NCI-H524 (cell line): ENCODE measurements around the gene ALB.
"Not testable (repeated sequence)": the region's sequence is repeated elsewhere in the genome, so short reads cannot be mapped to it uniquely, and the experiment has no call there.

ENCODE experiments used
- DNase-seq, 2 experiments: peaks; one replicate each; lab custom pipeline; 2025; lab: John Stamatoyannopoulos, UW

ALB gene

GRCh38 chr4:73404042-73404441, at the start of gene ALB:
TSS of gene ALB (plus strand) at chr4:73404287. CDS start at chr4:73404328, 41 bp downstream.
- no peak for DNase-seq

- DNase-seq, result not testable (repeated sequence)
Observed at GRCh38 chr4:73357174-73357573, 46.9 kb upstream of the ALB start.

- not testable (repeated sequence) for DNase-seq
Observed at GRCh38 chr4:73369506-73370199, 34.4 kb upstream of the ALB start.

- DNase-seq, result no peak
Observed at GRCh38 chr4:73375328-73375741, 28.8 kb upstream of the ALB start.

GRCh38 chr4:73376251-73376650, 27.8 kb upstream of the ALB start:
- no peak for DNase-seq

- no peak for DNase-seq
Observed at GRCh38 chr4:73376976-73377375, 27.1 kb upstream of the ALB start.

GRCh38 chr4:73378887-73379286, 25.2 kb upstream of the ALB start:
- DNase-seq, result no peak

GRCh38 chr4:73379946-73380345, 24.1 kb upstream of the ALB start:
- no peak for DNase-seq

GRCh38 chr4:73381214-73381613, 22.9 kb upstream of the ALB start:
- no peak for DNase-seq

GRCh38 chr4:73383452-73383851, 20.6 kb upstream of the ALB start:
- DNase-seq, result no peak

- no peak for DNase-seq
Observed at GRCh38 chr4:73387552-73387951, 16.5 kb upstream of the ALB start.

GRCh38 chr4:73388887-73389286, 15.2 kb upstream of the ALB start:
- no peak for DNase-seq

GRCh38 chr4:73389663-73390062, 14.4 kb upstream of the ALB start:
- DNase-seq, result not testable (repeated sequence)

- DNase-seq, result no peak
Observed at GRCh38 chr4:73391774-73392173, 12.3 kb upstream of the ALB start.

- DNase-seq, result peak in 1 of 2 experiments; percentile 33
Observed at GRCh38 chr4:73392936-73393335, 11.2 kb upstream of the ALB start.

GRCh38 chr4:73396304-73396703, 7.8 kb upstream of the ALB start:
- no peak for DNase-seq

- no peak for DNase-seq
Observed at GRCh38 chr4:73396993-73397972, 6.8 kb upstream of the ALB start.

GRCh38 chr4:73401412-73401811, 2.7 kb upstream of the ALB start:
- DNase-seq, result no peak

GRCh38 chr4:73404457-73404856, 370 bp downstream of the ALB start:
- DNase-seq, result no peak

GRCh38 chr4:73405138-73405537, 1.1 kb downstream of the ALB start:
- no peak for DNase-seq

GRCh38 chr4:73406548-73406875, 2.4 kb downstream of the ALB start:
- no peak for DNase-seq

- no peak for DNase-seq
Observed at GRCh38 chr4:73407227-73407673, 3.2 kb downstream of the ALB start.
